K562 (cell line): ENCODE results near the gene PHYHD1. TPM values are rescaled to one million over a fixed set of nuclear protein-coding genes. Genes with fewer than 3 reads are reported as not detected.
A peak's percentile ranks its signal among the peaks of the same experiment; 100 is the strongest.
"Not testable (repeated sequence)": the region's sequence is repeated elsewhere in the genome, so short reads cannot be mapped to it uniquely, and the experiment has no call there.

Experiments used
- ATAC-seq: fragments of 200-7000 bp; cut with Tn5 transposase; 3 replicates; pipeline ENCODE4 v1.9.1; 2020; ENCODE audit warnings: moderate library complexity
- BruUV-seq: library from RNA; stranded (reverse); fragments of 400-500 nt; replicated peaks from 2 replicates; lab custom pipeline; 2021; lab: Mats Ljungman, UMichigan
- CTCF ChIA-PET: fragments of 300-600 bp; formaldehyde crosslinking; extraction: SDS; loops from one replicate; lab custom pipeline; 2021; ENCODE audit warnings: low intra/inter-chr PET ratio; lab: Yijun Ruan, JAX
- POLR2A ChIA-PET: fragments of 300-600, 350-650 bp; sonication (Branson Sonifier 250); formaldehyde crosslinking; extraction: SDS; loops from one replicate; lab custom pipeline; 2021; ENCODE audit warnings: antibody characterized with exemption, inconsistent platforms; lab: Yijun Ruan, JAX
- DNase-seq, 4 experiments: peaks; one replicate each; pipeline versions ENCODE4 v3.0.0 to v3.0.0-alpha.2; 2011 to 2018; ENCODE audit warnings: low spot score in 3 of 4, mixed read lengths in 3 of 4; ENCODE audit errors: extremely low read depth in 1 of 4
- FAIRE-seq: peaks from 2 replicates; lab custom pipeline; 2011; peaks lifted over from hg19 to GRCh38; lab: Jason Lieb, UNC
- H2AFZ ChIP-seq: 2 replicates; pipeline ENCODE4 v1.6.0; 2011; ENCODE audit warnings: low read depth, low read length, control low read depth, inconsistent platforms
- H3K27ac ChIP-seq: fragments of 200-600 bp; 3 replicates; pipeline ENCODE4 v1.8.0; 2011; ENCODE audit warnings: low read depth, mild to moderate bottlenecking, control low read depth, inconsistent platforms, low read length, moderate library complexity, mixed read lengths; ENCODE audit errors: extremely low read depth
- H3K27me3 ChIP-seq, 2 experiments: fragments of 300-600 bp in 1 of 2; 2 replicates in 1 of 2; 3 replicates in 1 of 2; pipeline versions ENCODE4 v1.6.0 to v1.8.0; 2011; ENCODE audit warnings: inconsistent platforms in 2 of 2, low read length in 2 of 2, mild to moderate bottlenecking in 1 of 2, mixed read lengths in 1 of 2, moderate library complexity in 1 of 2; ENCODE audit not compliant: control insufficient read depth in 2 of 2, insufficient read depth in 2 of 2
- H3K36me3 ChIP-seq: fragments of 300-600 bp; 3 replicates; pipeline ENCODE4 v1.8.0; 2011; ENCODE audit warnings: mild to moderate bottlenecking, low read length, inconsistent platforms; ENCODE audit not compliant: control insufficient read depth, insufficient read depth
- H3K4me1 ChIP-seq, 2 experiments: fragments of 200-600 bp in 1 of 2; replicated peaks in 1 of 2; 2 replicates in 1 of 2; 3 replicates in 1 of 2; pipeline versions ENCODE4 v1.5.1 to v1.8.0; 2011; ENCODE audit warnings: inconsistent platforms in 2 of 2, low read length in 2 of 2, mild to moderate bottlenecking in 1 of 2, mixed read lengths in 1 of 2, moderate library complexity in 1 of 2; ENCODE audit not compliant: control insufficient read depth in 2 of 2, insufficient read depth in 2 of 2
- H3K4me2 ChIP-seq: 2 replicates; pipeline ENCODE4 v1.6.1; 2011; ENCODE audit warnings: low read length, control low read depth, inconsistent platforms, mixed read lengths; ENCODE audit not compliant: insufficient read depth
- H3K4me3 ChIP-seq: fragments of 200-600 bp; sonication (generic), shearing (Covaris generic); 2 replicates; pipeline ENCODE4 v1.5.1; 2016; ENCODE audit warnings: control low read depth, inconsistent platforms
- H3K79me2 ChIP-seq: fragments of 200-600 bp; 3 replicates; pipeline ENCODE4 v1.8.0; 2011; ENCODE audit warnings: low read length, inconsistent platforms; ENCODE audit not compliant: control insufficient read depth, insufficient read depth
- H3K9ac ChIP-seq, 2 experiments: 2 replicates each; pipeline versions ENCODE4 v1.6.0 to v1.6.1; 2011; ENCODE audit warnings: low read depth in 2 of 2, low read length in 2 of 2, control low read depth in 1 of 2, inconsistent platforms in 1 of 2, mild to moderate bottlenecking in 1 of 2, mixed read lengths in 1 of 2; ENCODE audit not compliant: insufficient read depth in 1 of 2
- H3K9me1 ChIP-seq: one replicate; pipeline ENCODE4 v1.6.0; 2011; ENCODE audit warnings: inconsistent platforms, mild to moderate bottlenecking, low read length, moderate library complexity; ENCODE audit not compliant: control insufficient read depth, insufficient read depth
- H3K9me3 ChIP-seq: replicated peaks from 2 replicates; pipeline ENCODE4 v1.5.1; 2011; ENCODE audit warnings: low read depth, low read length, inconsistent platforms; ENCODE audit not compliant: control insufficient read depth, insufficient read depth
- H4K20me1 ChIP-seq: replicated peaks from 2 replicates; pipeline ENCODE4 v1.6.1; 2011; ENCODE audit warnings: low read length, inconsistent platforms, mixed read lengths; ENCODE audit not compliant: control insufficient read depth, insufficient read depth
- FOXP1 ChIP-seq: sonication (generic); formaldehyde crosslinking; IDR thresholded peaks from 2 replicates; pipeline ENCODE4 v1.8.0; 2022; ENCODE audit warnings: mild to moderate bottlenecking, missing genetic modification reagents
- NR1H2 ChIP-seq: sonication (generic); formaldehyde crosslinking; IDR thresholded peaks from 2 replicates; pipeline ENCODE4 v1.4.0; 2020; ENCODE audit warnings: mild to moderate bottlenecking, missing genetic modification reagents
- RBM17 ChIP-seq: fragments of 200-400 bp; formaldehyde crosslinking; IDR thresholded peaks from 2 replicates; pipeline ENCODE4 v1.6.1; 2017; ENCODE audit warnings: low read depth, mild to moderate bottlenecking, low read length, borderline replicate concordance
- XRCC5 ChIP-seq: fragments of 200-400 bp; formaldehyde crosslinking; IDR thresholded peaks from 2 replicates; pipeline ENCODE4 v1.6.1; 2017; ENCODE audit warnings: low read depth, mild to moderate bottlenecking, low read length
- ZNF24 ChIP-seq: fragments of 450-650 bp; IDR thresholded peaks from 2 replicates; pipeline ENCODE4 v1.6.1; 2016
- ZNF324 ChIP-seq: fragments of 250-450 bp; sonication (Bioruptor Pico); IDR thresholded peaks from 2 replicates; pipeline ENCODE4 v1.4.0; 2020; ENCODE audit warnings: mild to moderate bottlenecking
- WGBS: fragments of 100-300 bp; shearing (Covaris generic); methylation state at CpG from one replicate; pipeline ENCODE4 v1.1.6; 2016; ENCODE audit warnings: low coverage, mixed read lengths; ENCODE audit not compliant: insufficient coverage; ENCODE audit errors: missing lambda C conversion rate; 5-methylcytosine and 5-hydroxymethylcytosine counted together
- in situ Hi-C: fragments of 300-500 bp; cut with MboI; formaldehyde crosslinking; loops from 4 replicates; pipeline ENCODE4 v1.15.0; 2018; ENCODE audit warnings: inconsistent platforms, mixed read lengths
- intact Hi-C: fragments of 100-400 bp; cut with micrococcal nuclease; formaldehyde crosslinking; loops from 2 replicates; pipeline ENCODE4 v1.14.2; 2022
- polyA plus RNA-seq, 8 experiments: library from polyadenylated mRNA; depleted of rRNA in 4 of 8; stranded (reverse) in 5 of 8; unstranded in 3 of 8; fragments of >200 nt; fragmentation: Nextera tagmentation in 2 of 8; fragmentation: Illumina TruSeq in 1 of 8; extraction: Ambion mirVana in 2 of 8; extraction: Trizol in 1 of 8; gene quantifications; 2 replicates each; pipeline versions ENCODE4 v1.2.1 to v1.2.3, GENCODE V29; 2011 to 2014; ENCODE audit warnings: inconsistent platforms in 1 of 8, missing spikeins in 1 of 8
- total RNA-seq, 7 experiments: library from RNA; depleted of rRNA in 6 of 7; stranded (reverse); fragments of >200 nt in 6 of 7; fragmentation: Illumina TruSeq in 2 of 7; extraction: Trizol in 2 of 7; gene quantifications; 2 replicates each; pipeline versions ENCODE4 v1.2.1 to v1.2.3, GENCODE V29; 2011 to 2021; ENCODE audit warnings: low replicate concordance in 1 of 7
- TF ChIP-seq, protein P1 (sequence below): sonication (generic); formaldehyde crosslinking; IDR thresholded peaks from 2 replicates; pipeline ENCODE4 v1.9.0; 2022; ENCODE audit warnings: mild to moderate bottlenecking, missing genetic modification reagents
- TF ChIP-seq, protein P2 (sequence below): fragments of 250-450 bp; sonication (Bioruptor Pico); IDR thresholded peaks from 2 replicates; pipeline ENCODE4 v1.5.0; 2021
- TF ChIP-seq, protein P3 (sequence below): fragments of 250-450 bp; sonication (Bioruptor Pico); IDR thresholded peaks from 2 replicates; pipeline ENCODE4 v1.4.0; 2020; ENCODE audit warnings: mild to moderate bottlenecking, moderate library complexity

The PHYHD1 gene
- total and polyA plus RNA-seq, 9 of the 15 experiments (the other 6 are each of a cell fraction or from before 2014, with no cell fraction given): 0.36 to 1.3 (median 0.80) TPM

DNA sequence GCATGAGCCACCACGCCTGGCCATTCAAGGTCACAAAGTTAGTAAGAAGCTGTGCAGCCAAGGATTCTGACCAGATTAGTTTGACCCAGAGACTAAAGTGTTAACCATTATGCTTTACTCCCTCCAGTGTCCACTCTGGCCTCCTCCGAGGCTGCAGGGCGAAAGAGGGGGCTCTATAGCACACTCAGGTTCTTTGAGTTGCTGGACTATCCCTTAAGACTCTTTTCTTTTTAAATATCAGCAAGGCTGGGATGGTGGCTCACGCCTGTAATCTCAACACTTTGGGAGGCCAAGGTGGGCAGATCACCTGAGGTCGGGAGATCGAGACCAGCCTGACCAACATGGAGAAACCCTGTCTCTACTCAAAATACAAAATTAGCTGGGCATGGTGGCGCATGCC is 24.2 kb downstream of the PHYHD1 start:
- peaks cover 25 to 55% of the 10 kb centered on the region in 2 experiments for H3K4me1 ChIP-seq
- 93% methylated on average over 7 of the region's 7 CpGs for WGBS
- TF ChIP-seq, protein P1, sequence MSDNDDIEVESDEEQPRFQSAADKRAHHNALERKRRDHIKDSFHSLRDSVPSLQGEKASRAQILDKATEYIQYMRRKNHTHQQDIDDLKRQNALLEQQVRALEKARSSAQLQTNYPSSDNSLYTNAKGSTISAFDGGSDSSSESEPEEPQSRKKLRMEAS (CRISPR knock-in tag): 0 out of 2 replicates have a peak, but pooled peaks have one; percentile 6
- H3K4me3 ChIP-seq, H4K20me1 ChIP-seq, H3K9me1 ChIP-seq, in situ Hi-C loops, DNase-seq, H3K4me2 ChIP-seq, H2AFZ ChIP-seq, H3K9me3 ChIP-seq, ATAC-seq, BruUV-seq, H3K27ac ChIP-seq, intact Hi-C loops, CTCF ChIA-PET, H3K27me3 ChIP-seq, FAIRE-seq, H3K9ac ChIP-seq: not testable (repeated sequence)
- POLR2A ChIA-PET: interaction anchor here (0.6 kb wide), 2 partner anchors 68 to 256 kb away, joined by 3 to 7 read pairs; partner anchors contain the start of gene SET
- H3K79me2 ChIP-seq: peaks cover 42% of the 10 kb centered on the region
- H3K36me3 ChIP-seq: peaks cover 25% of the 10 kb centered on the region; the same call in 2 of the 3 replicates

DNA sequence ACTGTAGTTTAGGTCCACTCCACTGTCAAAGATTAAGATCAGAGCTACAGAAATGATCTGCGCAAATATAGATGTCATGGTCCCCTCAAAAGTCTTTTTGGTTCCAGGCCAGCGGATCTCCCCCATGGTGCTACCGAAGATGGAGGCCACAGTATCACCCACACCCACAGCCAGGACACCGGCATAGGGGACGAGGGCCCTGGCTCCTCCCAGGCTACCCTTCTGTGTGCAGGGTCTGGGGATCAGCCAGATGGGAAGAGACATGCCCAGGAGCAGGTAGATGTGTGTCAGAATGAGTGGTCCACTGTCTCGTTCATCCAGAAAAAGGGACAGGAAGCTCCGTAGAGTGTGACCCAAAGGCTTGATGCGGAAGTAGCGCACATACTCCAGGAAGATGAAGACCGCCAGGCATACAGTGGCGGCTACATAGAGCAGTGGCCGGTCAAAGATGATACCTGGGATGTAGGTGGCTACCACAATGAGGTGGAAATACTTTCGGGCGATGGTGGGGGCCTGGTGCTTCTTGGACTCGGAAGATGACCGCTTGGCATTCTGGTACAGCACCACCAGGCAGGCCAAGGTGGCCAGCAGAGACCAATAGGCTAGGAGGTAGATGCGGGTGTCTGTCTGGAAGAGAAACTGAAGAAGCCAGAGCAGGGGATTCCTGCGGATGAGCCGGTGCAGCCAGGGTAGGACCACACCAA is 25.2 kb downstream of the PHYHD1 start:
- no TSS peak for BruUV-seq
- Histone ChIP-seq H3K27ac (no peak overlapping the region; the same call in 2 of the 3 replicates), H3K9ac (peak overlapping the region in 1 of 2 experiments; percentile 94; a peak in 1 of 4 replicates), H2AFZ (no peak overlapping the region), H3K36me3 (peaks cover 35% of the 10 kb centered on the region), H3K27me3 (no peaks in the 10 kb centered on the region), H3K79me2 (peaks cover 50% of the 10 kb centered on the region), H3K9me3 (no peaks in the 10 kb centered on the region), H4K20me1 (no peaks in the 10 kb centered on the region), H3K9me1 (no peaks in the 10 kb centered on the region), H3K4me1 (peaks cover 25 to 48% of the 10 kb centered on the region in 2 experiments), H3K4me3 (0 out of 2 replicates have a peak overlapping the region, but pooled peaks have one; percentile 78), H3K4me2 (peak overlapping the region; percentile 97)
- in situ Hi-C loops: no loop called here
- ChIA-PET POLR2A (interaction anchor here (0.6 kb wide), 1 partner anchor 52 kb away, joined by 3 read pairs; no protein-coding TSS in a partner anchor), CTCF (no interaction called here)
- 98% methylated on average over 19 of the region's 19 CpGs for WGBS
- FAIRE-seq (no peak), ATAC-seq (no peak), DNase-seq (no peak)
- intact Hi-C loops: no loop called here
- TF ChIP-seq RBM17 (no peak), ZNF24 (no peak), ZNF324 (CRISPR knock-in tag) (no peak), FOXP1 (CRISPR knock-in tag) (no peak), XRCC5 (no peak), NR1H2 (CRISPR knock-in tag) (no peak)
- TF ChIP-seq, protein P2, sequence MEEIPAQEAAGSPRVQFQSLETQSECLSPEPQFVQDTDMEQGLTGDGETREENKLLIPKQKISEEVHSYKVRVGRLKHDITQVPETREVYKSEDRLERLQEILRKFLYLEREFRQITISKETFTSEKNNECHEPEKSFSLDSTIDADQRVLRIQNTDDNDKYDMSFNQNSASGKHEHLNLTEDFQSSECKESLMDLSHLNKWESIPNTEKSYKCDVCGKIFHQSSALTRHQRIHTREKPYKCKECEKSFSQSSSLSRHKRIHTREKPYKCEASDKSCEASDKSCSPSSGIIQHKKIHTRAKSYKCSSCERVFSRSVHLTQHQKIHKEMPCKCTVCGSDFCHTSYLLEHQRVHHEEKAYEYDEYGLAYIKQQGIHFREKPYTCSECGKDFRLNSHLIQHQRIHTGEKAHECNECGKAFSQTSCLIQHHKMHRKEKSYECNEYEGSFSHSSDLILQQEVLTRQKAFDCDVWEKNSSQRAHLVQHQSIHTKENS (CRISPR knock-in tag): no peak
- TF ChIP-seq, protein P3, sequence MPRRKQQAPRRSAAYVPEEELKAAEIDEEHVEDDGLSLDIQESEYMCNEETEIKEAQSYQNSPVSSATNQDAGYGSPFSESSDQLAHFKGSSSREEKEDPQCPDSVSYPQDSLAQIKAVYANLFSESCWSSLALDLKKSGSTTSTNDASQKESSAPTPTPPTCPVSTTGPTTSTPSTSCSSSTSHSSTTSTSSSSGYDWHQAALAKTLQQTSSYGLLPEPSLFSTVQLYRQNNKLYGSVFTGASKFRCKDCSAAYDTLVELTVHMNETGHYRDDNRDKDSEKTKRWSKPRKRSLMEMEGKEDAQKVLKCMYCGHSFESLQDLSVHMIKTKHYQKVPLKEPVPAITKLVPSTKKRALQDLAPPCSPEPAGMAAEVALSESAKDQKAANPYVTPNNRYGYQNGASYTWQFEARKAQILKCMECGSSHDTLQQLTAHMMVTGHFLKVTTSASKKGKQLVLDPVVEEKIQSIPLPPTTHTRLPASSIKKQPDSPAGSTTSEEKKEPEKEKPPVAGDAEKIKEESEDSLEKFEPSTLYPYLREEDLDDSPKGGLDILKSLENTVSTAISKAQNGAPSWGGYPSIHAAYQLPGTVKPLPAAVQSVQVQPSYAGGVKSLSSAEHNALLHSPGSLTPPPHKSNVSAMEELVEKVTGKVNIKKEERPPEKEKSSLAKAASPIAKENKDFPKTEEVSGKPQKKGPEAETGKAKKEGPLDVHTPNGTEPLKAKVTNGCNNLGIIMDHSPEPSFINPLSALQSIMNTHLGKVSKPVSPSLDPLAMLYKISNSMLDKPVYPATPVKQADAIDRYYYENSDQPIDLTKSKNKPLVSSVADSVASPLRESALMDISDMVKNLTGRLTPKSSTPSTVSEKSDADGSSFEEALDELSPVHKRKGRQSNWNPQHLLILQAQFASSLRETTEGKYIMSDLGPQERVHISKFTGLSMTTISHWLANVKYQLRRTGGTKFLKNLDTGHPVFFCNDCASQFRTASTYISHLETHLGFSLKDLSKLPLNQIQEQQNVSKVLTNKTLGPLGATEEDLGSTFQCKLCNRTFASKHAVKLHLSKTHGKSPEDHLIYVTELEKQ (CRISPR knock-in tag): no peak
